Neural cell (in vitro differentiated cells): ENCODE data around the gene TNS1.

Experiments
- CTCF ChIP-seq: fragments of 450-650 bp; IDR thresholded peaks from 2 replicates; pipeline ENCODE4 v1.5.1; 2014; ENCODE audit warnings: antibody characterized with exemption, mild to moderate bottlenecking, moderate library complexity; ENCODE audit not compliant: poor library complexity, severe bottlenecking
- EP300 ChIP-seq: fragments of 450-650 bp; conservative IDR thresholded peaks from 2 replicates; pipeline ENCODE4 v1.6.1; 2014; ENCODE audit warnings: antibody characterized with exemption, mild to moderate bottlenecking, moderate library complexity; ENCODE audit not compliant: poor library complexity, severe bottlenecking
- EZH2 ChIP-seq: fragments of 200-600, 300-800 bp; shearing (Covaris generic), sonication (generic); IDR thresholded peaks from 2 replicates; pipeline ENCODE4 v1.6.1; 2014; ENCODE audit warnings: antibody characterized with exemption, low read length, borderline replicate concordance, mild to moderate bottlenecking; ENCODE audit not compliant: insufficient read depth, poor library complexity, severe bottlenecking
- MXI1 ChIP-seq: fragments of 450-650 bp; conservative IDR thresholded peaks from 2 replicates; pipeline ENCODE4 v1.6.1; 2014; ENCODE audit warnings: antibody characterized with exemption, mild to moderate bottlenecking; ENCODE audit not compliant: poor library complexity, severe bottlenecking
- SMC3 ChIP-seq: fragments of 450-650 bp; conservative IDR thresholded peaks from 2 replicates; pipeline ENCODE4 v1.6.1; 2014; ENCODE audit warnings: antibody characterized with exemption, mild to moderate bottlenecking, moderate library complexity; ENCODE audit not compliant: poor library complexity

GRCh38 chr2:218016810-218017209 is 14.0 kb upstream of the TNS1 start:
- TF ChIP-seq EZH2, result no peak
- no peak for TF ChIP-seq CTCF
- no peak for TF ChIP-seq EP300
- TF ChIP-seq MXI1, result no peak
- no peak for TF ChIP-seq SMC3
